HepG2 (cell line): Measurements from ENCODE around the gene TMEM80. TPM values are rescaled to one million over a fixed set of nuclear protein-coding genes. Genes with fewer than 3 reads are reported as not detected.

Experiments
- AGO2 ChIP-seq: fragments of 200-400 bp; formaldehyde crosslinking; optimal IDR thresholded peaks from 2 replicates; pipeline ENCODE3; 2017; ENCODE audit warnings: mild to moderate bottlenecking, low read depth, low read length, moderate library complexity
- CBX1 ChIP-seq: IDR thresholded peaks from one replicate; pipeline ENCODE4 v1.6.1; 2016; ENCODE audit warnings: antibody characterized with exemption, low read depth
- CHCHD3 ChIP-seq: sonication (generic); formaldehyde crosslinking; IDR thresholded peaks from 2 replicates; pipeline ENCODE4 v1.8.0; 2022; ENCODE audit warnings: mild to moderate bottlenecking, missing genetic modification reagents, moderate library complexity
- ERF ChIP-seq: IDR thresholded peaks from 2 replicates; pipeline ENCODE4 v1.6.1; 2018; ENCODE audit warnings: missing biosample characterization, missing genetic modification reagents
- ESRRA ChIP-seq: sonication (generic); formaldehyde crosslinking; IDR thresholded peaks from 2 replicates; pipeline ENCODE4 v1.5.1; 2020; ENCODE audit warnings: mild to moderate bottlenecking, low read depth, missing genetic modification reagents
- HIC2 ChIP-seq: sonication (generic); formaldehyde crosslinking; IDR thresholded peaks from 2 replicates; pipeline ENCODE4 v1.9.0; 2022; ENCODE audit warnings: low read depth, missing genetic modification reagents
- HNF1A ChIP-seq, 2 experiments: sonication (generic) in 1 of 2; formaldehyde crosslinking in 1 of 2; IDR thresholded peaks; 2 replicates each; pipeline versions ENCODE4 v1.4.0 to v1.6.1; 2016 to 2020; ENCODE audit warnings: borderline replicate concordance in 1 of 2, low read depth in 1 of 2, mild to moderate bottlenecking in 1 of 2, missing genetic modification reagents in 1 of 2
- HNF4A ChIP-seq: sonication (generic); formaldehyde crosslinking; IDR thresholded peaks from 2 replicates; pipeline ENCODE4 v1.4.0; 2020; ENCODE audit warnings: missing genetic modification reagents
- MEIS1 ChIP-seq: sonication (generic); formaldehyde crosslinking; IDR thresholded peaks from 2 replicates; pipeline ENCODE4 v1.9.0; 2021; ENCODE audit warnings: mild to moderate bottlenecking, missing genetic modification reagents, moderate library complexity, borderline replicate concordance
- MTERF4 ChIP-seq: sonication (generic); formaldehyde crosslinking; IDR thresholded peaks from 2 replicates; pipeline ENCODE4 v1.8.0; 2023; ENCODE audit warnings: mild to moderate bottlenecking, missing genetic modification reagents
- MXD3 ChIP-seq: IDR thresholded peaks from 2 replicates; pipeline ENCODE4 v1.6.1; 2016; ENCODE audit warnings: mild to moderate bottlenecking, missing biosample characterization, missing genetic modification reagents
- NONO ChIP-seq, 2 experiments: fragments of 450-650 bp in 1 of 2; sonication (generic) in 1 of 2; formaldehyde crosslinking in 1 of 2; IDR thresholded peaks in 1 of 2; conservative IDR thresholded peaks in 1 of 2; 2 replicates each; pipeline versions ENCODE4 v1.6.1 to v1.8.0; 2017 to 2022; ENCODE audit warnings: mild to moderate bottlenecking in 1 of 2, missing genetic modification reagents in 1 of 2, moderate library complexity in 1 of 2
- PAXIP1 ChIP-seq: sonication (generic); formaldehyde crosslinking; conservative IDR thresholded peaks from 2 replicates; pipeline ENCODE4 v1.4.0; 2020; ENCODE audit warnings: mild to moderate bottlenecking, missing genetic modification reagents, moderate library complexity
- RARA ChIP-seq: IDR thresholded peaks from 2 replicates; pipeline ENCODE4 v1.6.1; 2016; ENCODE audit warnings: missing genetic modification reagents, missing compliant biosample characterization
- ZC3H13 ChIP-seq: sonication (generic); formaldehyde crosslinking; IDR thresholded peaks from 2 replicates; pipeline ENCODE4 v1.8.1; 2023; ENCODE audit warnings: mild to moderate bottlenecking, missing genetic modification reagents, moderate library complexity
- ZNF572 ChIP-seq: sonication (generic); formaldehyde crosslinking; IDR thresholded peaks from 2 replicates; pipeline ENCODE4 v1.5.1; 2020; ENCODE audit warnings: mild to moderate bottlenecking, missing genetic modification reagents
- ZNF766 ChIP-seq: sonication (generic); formaldehyde crosslinking; IDR thresholded peaks from 2 replicates; pipeline ENCODE4 v1.5.0; 2020; ENCODE audit warnings: missing genetic modification reagents, borderline replicate concordance
- polyA plus RNA-seq, 8 experiments: library from polyadenylated mRNA; depleted of rRNA in 3 of 8; stranded (reverse) in 7 of 8; unstranded in 1 of 8; fragments of >200 nt; fragmentation: Illumina TruSeq in 4 of 8; extraction: Trizol in 4 of 8; gene quantifications; 2 replicates each; pipeline versions ENCODE4 v1.2.1 to v1.2.3, GENCODE V29; 2011 to 2016; ENCODE audit warnings: low read depth in 4 of 8, missing spikeins in 1 of 8, mixed read lengths in 1 of 8; ENCODE audit not compliant: insufficient read depth in 1 of 8
- total RNA-seq, 5 experiments: library from RNA; depleted of rRNA; stranded (reverse); fragments of >200 nt; fragmentation: Illumina TruSeq; extraction: Trizol; gene quantifications; 2 replicates each; pipeline ENCODE4 v1.2.3, GENCODE V29; 2016; ENCODE audit warnings: low read depth in 1 of 5

The TMEM80 gene
- total and polyA plus RNA-seq, 2 of the 13 experiments (the other 11 are each of a cell fraction or from before 2014, with no cell fraction given): 5.6 to 17.1 TPM

- TF ChIP-seq HNF1A (IDR thresholded peaks at IDR 0.05; ENCODE audit: low read depth): no peak
- no peak for TF ChIP-seq HNF1A (CRISPR knock-in tag; IDR thresholded peaks at IDR 0.05; ENCODE audit: borderline replicate concordance)
- TF ChIP-seq HNF4A: peak; percentile 95
- TF ChIP-seq ERF (CRISPR knock-in tag): 0 out of 2 replicates have a peak, but pooled peaks have one; percentile 28
- no peak for TF ChIP-seq CBX1
- no peak for TF ChIP-seq ZNF766 (CRISPR knock-in tag)
- peak; percentile 71 for TF ChIP-seq ESRRA (CRISPR knock-in tag)
- no peak for TF ChIP-seq MEIS1 (CRISPR knock-in tag)
- TF ChIP-seq CHCHD3: no peak
- no peak for TF ChIP-seq NONO (IDR thresholded peaks at IDR 0.05)
- TF ChIP-seq NONO (CRISPR knock-in tag; conservative IDR thresholded peaks at IDR 0.05): no peak
- TF ChIP-seq MTERF4: no peak
- no peak for TF ChIP-seq MXD3 (CRISPR knock-in tag)
- peak; percentile 23 for TF ChIP-seq AGO2
- TF ChIP-seq PAXIP1 (CRISPR knock-in tag): peak; percentile 78
- TF ChIP-seq RARA: peak; percentile 73
- no peak for TF ChIP-seq ZNF572
- no peak for TF ChIP-seq ZC3H13 (CRISPR knock-in tag)
- peak; percentile 36; the same call in 1 of the 2 replicates for TF ChIP-seq HIC2
Measured at GRCh38 chr11:657691-658126, 37.9 kb upstream of the TMEM80 start (continued).
